Measurements from ENCODE around the gene OTOP2.
"Not testable (repeated sequence)": the region's sequence is repeated elsewhere in the genome, so short reads cannot be mapped to it uniquely, and the experiment has no call there.

The OTOP2 gene

GRCh38 chr17:74981979-74982662 is 58.0 kb downstream of the OTOP2 start:
- H3K4me3 ChIP-seq (ENCODE audit: low read depth, low read length), result peak overlapping the region; percentile 72
- TF ChIP-seq CTCF (conservative IDR thresholded peaks at IDR 0.05; ENCODE audit: low read depth, low read length), result no peak
- DNase-seq (ENCODE audit: low read depth), result peak; percentile 44

DNA sequence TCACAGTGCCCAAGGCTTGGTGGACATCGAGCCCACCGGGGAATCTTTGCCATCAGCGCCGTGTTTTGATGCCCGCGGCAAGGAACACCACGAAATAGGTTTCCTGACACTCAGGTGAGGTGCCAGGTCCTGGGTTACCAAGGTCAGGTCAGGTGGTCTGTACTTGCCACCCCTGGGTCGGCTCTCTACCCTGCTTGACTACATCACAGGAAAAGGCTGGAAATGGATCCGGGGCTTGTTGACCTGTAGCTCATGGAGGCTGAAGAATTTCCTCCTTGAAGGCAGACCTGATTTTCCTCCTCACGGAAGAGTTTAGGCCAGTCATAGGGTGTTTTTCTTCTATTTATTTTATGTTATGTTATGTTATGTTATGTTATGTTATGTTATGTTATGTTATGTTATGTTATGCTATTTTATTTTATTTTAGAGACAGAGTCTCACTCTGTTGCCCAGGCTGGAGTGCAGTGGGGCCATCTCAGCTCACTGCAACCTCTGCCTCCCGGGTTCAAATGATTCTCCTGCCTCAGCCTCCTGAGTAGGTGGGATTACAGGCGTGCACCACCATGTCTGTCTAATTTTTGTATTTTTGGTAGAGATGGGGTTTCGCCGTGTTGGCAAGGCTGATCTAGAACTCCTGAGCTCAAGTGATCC is 58.7 kb downstream of the OTOP2 start:
- H3K4me3 ChIP-seq (ENCODE audit: low read depth, low read length), result peak overlapping the region; percentile 72
- DNase-seq (ENCODE audit: low read depth), result not testable (repeated sequence)
